Keratinocyte (primary cell): ENCODE measurements around the gene TMEM178A.

Experiments used
- EZH2 ChIP-seq: IDR thresholded peaks from one replicate; pipeline ENCODE4 v1.6.1; 2012; ENCODE audit warnings: inconsistent platforms, mild to moderate bottlenecking, low read length, moderate library complexity
- TF ChIP-seq, protein P1 (sequence below), 3 experiments: IDR thresholded peaks in 1 of 3; conservative IDR thresholded peaks in 1 of 3; optimal IDR thresholded peaks in 1 of 3; 2 replicates in 2 of 3; 3 replicates in 1 of 3; pipeline versions ENCODE3 to v1.5.1; 2011; ENCODE audit warnings: low read length in 3 of 3, mild to moderate bottlenecking in 3 of 3, moderate library complexity in 2 of 3, control low read depth in 1 of 3, inconsistent platforms in 1 of 3; ENCODE audit not compliant: insufficient read depth in 2 of 3; ENCODE audit errors: extremely low read depth in 1 of 3

DNA sequence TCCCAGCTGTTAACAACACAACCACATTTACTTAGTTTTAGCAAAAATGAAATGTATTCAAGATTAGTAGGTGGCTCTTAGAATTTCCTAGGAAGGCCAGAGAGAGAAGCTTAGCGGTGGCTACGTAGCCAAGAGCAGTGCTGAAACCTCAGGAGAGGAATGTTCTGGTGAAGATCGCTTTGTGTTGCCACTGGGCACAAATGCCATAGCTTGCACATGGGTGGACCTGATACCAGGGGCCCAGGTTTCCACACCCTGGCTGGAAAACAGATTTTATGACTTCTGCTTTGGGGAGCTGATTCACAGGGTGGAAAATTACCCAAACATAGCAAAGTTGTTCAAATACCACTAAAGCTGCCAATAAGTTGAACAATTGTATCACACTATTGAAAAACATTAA lies 69.9 kb downstream of the TMEM178A start:
- TF ChIP-seq, protein P1, sequence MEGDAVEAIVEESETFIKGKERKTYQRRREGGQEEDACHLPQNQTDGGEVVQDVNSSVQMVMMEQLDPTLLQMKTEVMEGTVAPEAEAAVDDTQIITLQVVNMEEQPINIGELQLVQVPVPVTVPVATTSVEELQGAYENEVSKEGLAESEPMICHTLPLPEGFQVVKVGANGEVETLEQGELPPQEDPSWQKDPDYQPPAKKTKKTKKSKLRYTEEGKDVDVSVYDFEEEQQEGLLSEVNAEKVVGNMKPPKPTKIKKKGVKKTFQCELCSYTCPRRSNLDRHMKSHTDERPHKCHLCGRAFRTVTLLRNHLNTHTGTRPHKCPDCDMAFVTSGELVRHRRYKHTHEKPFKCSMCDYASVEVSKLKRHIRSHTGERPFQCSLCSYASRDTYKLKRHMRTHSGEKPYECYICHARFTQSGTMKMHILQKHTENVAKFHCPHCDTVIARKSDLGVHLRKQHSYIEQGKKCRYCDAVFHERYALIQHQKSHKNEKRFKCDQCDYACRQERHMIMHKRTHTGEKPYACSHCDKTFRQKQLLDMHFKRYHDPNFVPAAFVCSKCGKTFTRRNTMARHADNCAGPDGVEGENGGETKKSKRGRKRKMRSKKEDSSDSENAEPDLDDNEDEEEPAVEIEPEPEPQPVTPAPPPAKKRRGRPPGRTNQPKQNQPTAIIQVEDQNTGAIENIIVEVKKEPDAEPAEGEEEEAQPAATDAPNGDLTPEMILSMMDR (optimal IDR thresholded peaks at IDR 0.05 in 1 of 3, IDR thresholded peaks at IDR 0.05 in 1 of 3, conservative IDR thresholded peaks at IDR 0.05 in 1 of 3; ENCODE audit: extremely low read depth in 1 of 3, insufficient read depth in 2 of 3, low read length in 3 of 3) = no peak
- no peak for TF ChIP-seq EZH2
